Osteocyte (in vitro differentiated cells): Measurements from ENCODE around the gene ACTR2. TPM values are rescaled to one million over a fixed set of nuclear protein-coding genes. Genes with fewer than 3 reads are reported as not detected.

Experiments used
- DNase-seq: peaks from one replicate; pipeline ENCODE4 v3.0.0; 2021; ENCODE audit warnings: mixed read lengths; ENCODE audit not compliant: unreplicated experiment; ENCODE audit errors: extremely low spot score
- H3K27ac Mint-ChIP-seq: one replicate; pipeline ENCODE4 v1.8.0; 2021; ENCODE audit warnings: mild to moderate bottlenecking, mixed read lengths; ENCODE audit not compliant: unreplicated experiment
- H3K27me3 Mint-ChIP-seq: one replicate; pipeline ENCODE4 v1.8.0; 2021; ENCODE audit warnings: mixed read lengths; ENCODE audit not compliant: unreplicated experiment
- H3K36me3 Mint-ChIP-seq: one replicate; pipeline ENCODE4 v1.8.0; 2021; ENCODE audit warnings: mixed read lengths; ENCODE audit not compliant: unreplicated experiment
- H3K4me1 Mint-ChIP-seq: one replicate; pipeline ENCODE4 v1.8.0; 2021; ENCODE audit warnings: mixed read lengths; ENCODE audit not compliant: unreplicated experiment
- H3K4me3 Mint-ChIP-seq: one replicate; pipeline ENCODE4 v1.8.0; 2021; ENCODE audit warnings: mild to moderate bottlenecking, moderate library complexity, mixed read lengths; ENCODE audit not compliant: unreplicated experiment
- H3K9me3 Mint-ChIP-seq: one replicate; pipeline ENCODE4 v1.8.0; 2021; ENCODE audit warnings: mixed read lengths; ENCODE audit not compliant: unreplicated experiment
- total RNA-seq: library from RNA; stranded (reverse); gene quantifications from 2 replicates; pipeline ENCODE4 v1.2.1, GENCODE V29; 2021
- TF ChIP-seq, protein P1 (sequence below): fragments of 200-600 bp; sonication (generic); IDR thresholded peaks from 2 replicates; pipeline ENCODE4 v1.5.0; 2021; ENCODE audit warnings: antibody characterized with exemption, mild to moderate bottlenecking, moderate library complexity

The ACTR2 gene
- total RNA-seq, 1 donor from 2014 or later = 277 TPM

DNA sequence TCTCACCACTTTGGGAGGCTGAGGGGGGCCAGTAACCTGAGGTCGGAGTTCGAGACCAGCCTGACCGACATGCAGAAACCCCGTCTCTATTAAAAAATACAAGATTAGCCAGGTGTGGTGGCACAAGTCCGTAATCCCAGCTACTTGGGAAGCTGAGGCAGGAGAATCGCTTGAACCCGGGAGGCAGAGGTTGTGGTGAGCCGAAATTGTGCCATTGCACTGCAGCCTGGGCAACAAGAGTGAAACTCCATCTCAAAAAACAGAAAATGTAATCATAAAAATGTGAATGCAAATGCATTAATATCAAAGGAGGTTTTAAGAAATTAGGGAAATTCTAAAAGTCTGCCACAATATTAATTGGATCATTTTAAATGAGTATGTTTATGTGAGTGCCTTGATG, 45.7 kb downstream of the ACTR2 start:
- H3K36me3 Mint-ChIP-seq = peaks cover 45% of the 10 kb centered on the region
- H3K9me3 Mint-ChIP-seq = no peaks in the 10 kb centered on the region
- no peaks in the 10 kb centered on the region for H3K27me3 Mint-ChIP-seq
- no peak overlapping the region for H3K27ac Mint-ChIP-seq
- no peak overlapping the region for H3K4me3 Mint-ChIP-seq
- peaks cover 51% of the 10 kb centered on the region for H3K4me1 Mint-ChIP-seq
- TF ChIP-seq, protein P1, sequence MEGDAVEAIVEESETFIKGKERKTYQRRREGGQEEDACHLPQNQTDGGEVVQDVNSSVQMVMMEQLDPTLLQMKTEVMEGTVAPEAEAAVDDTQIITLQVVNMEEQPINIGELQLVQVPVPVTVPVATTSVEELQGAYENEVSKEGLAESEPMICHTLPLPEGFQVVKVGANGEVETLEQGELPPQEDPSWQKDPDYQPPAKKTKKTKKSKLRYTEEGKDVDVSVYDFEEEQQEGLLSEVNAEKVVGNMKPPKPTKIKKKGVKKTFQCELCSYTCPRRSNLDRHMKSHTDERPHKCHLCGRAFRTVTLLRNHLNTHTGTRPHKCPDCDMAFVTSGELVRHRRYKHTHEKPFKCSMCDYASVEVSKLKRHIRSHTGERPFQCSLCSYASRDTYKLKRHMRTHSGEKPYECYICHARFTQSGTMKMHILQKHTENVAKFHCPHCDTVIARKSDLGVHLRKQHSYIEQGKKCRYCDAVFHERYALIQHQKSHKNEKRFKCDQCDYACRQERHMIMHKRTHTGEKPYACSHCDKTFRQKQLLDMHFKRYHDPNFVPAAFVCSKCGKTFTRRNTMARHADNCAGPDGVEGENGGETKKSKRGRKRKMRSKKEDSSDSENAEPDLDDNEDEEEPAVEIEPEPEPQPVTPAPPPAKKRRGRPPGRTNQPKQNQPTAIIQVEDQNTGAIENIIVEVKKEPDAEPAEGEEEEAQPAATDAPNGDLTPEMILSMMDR = no peak
- no peak for DNase-seq

DNA sequence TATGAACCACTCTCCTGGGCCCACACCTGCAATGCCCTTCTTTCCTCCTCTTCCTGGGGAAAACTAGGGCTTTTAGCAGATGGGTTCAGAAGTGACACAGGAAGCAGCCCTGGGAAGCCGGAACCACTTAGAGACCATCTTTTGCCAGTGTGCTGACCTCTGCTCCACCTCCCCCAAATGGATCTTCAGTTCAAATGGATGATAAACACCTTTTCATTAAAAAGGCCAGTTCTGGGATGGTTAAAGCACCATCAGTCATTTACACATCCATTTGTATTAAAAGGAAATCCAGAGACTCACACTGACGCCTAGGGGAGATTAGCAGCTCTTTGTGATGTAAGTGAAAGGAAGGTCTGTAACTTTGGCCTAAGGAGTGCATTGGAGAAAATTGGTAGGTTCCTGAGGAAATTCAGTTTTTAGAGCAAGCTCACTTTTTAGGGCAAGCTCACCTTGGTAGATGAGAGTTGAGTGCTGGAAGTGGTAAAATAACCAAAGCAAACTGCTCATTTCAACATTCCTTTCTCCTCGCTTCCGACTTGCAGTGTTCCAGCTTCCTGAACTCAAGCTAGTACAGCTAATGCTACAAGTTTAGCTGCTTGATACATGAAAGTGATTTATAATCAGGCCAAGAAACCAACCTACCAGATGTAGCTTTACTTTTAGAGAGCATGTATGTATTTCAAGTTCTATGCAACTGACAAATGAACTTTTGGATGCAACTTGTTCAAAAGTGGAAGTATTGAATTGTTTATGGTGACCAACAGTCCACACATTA, 47.7 kb downstream of the ACTR2 start:
- H3K4me1 Mint-ChIP-seq = peaks cover 50% of the 10 kb centered on the region
- peaks cover 32% of the 10 kb centered on the region for H3K36me3 Mint-ChIP-seq
- peak overlapping the region; percentile 10 for H3K27ac Mint-ChIP-seq
- no peaks in the 10 kb centered on the region for H3K9me3 Mint-ChIP-seq
- no peaks in the 10 kb centered on the region for H3K27me3 Mint-ChIP-seq
- no peak for DNase-seq
- H3K4me3 Mint-ChIP-seq = no peak overlapping the region
- TF ChIP-seq, protein P1 = no peak

DNA sequence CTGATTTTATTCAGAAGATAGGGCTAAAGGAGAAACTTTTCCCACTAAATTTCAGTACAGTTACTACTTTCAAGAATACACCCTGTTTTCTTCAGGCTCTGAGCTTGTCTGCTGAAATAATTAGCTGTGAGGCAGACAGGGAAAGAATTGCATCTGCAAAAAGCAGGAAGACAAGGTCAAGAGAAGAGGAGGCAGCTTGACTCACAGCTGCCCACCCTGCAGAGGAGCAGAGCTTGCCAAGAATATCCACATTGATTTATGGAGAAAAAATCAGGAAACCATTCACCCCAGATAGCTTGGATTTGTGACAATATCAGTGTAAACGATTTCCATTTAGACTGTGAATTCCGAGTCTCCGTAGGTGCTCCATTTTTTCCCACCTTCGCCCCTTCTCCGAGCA, 49.0 kb downstream of the ACTR2 start:
- TF ChIP-seq, protein P1 = no peak
- no peaks in the 10 kb centered on the region for H3K27me3 Mint-ChIP-seq
- H3K36me3 Mint-ChIP-seq = peaks cover 28% of the 10 kb centered on the region
- no peak overlapping the region for H3K4me3 Mint-ChIP-seq
- H3K4me1 Mint-ChIP-seq = peaks cover 51% of the 10 kb centered on the region
- DNase-seq = no peak
- no peaks in the 10 kb centered on the region for H3K9me3 Mint-ChIP-seq
- peak overlapping the region; percentile 21 for H3K27ac Mint-ChIP-seq

DNA sequence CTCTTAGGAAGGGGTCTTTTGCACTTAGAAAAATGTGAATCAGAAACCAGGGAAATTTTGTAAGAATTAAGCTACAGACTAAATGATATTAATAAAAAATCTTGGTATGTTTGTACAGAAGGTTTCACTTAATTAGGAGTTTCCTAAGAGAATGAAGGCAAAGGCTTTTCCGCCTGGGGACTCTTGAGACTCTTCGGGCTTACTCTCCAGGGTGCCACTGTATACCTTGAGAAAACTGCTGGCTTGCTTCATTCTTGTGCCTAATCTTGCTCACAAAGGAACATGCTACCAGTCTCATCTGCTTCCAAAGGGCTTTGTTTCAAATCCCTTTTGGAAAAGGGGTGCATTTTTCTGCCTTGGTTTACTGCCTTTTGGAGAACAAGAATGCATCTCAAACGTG, 49.5 kb downstream of the ACTR2 start:
- TF ChIP-seq, protein P1 = no peak
- DNase-seq = no peak
- Mint-ChIP-seq H3K36me3 (peaks cover 26% of the 10 kb centered on the region), H3K4me1 (peaks cover 56% of the 10 kb centered on the region), H3K4me3 (no peak overlapping the region), H3K27ac (peak overlapping the region; percentile 21), H3K9me3 (no peaks in the 10 kb centered on the region), H3K27me3 (no peaks in the 10 kb centered on the region)

DNA sequence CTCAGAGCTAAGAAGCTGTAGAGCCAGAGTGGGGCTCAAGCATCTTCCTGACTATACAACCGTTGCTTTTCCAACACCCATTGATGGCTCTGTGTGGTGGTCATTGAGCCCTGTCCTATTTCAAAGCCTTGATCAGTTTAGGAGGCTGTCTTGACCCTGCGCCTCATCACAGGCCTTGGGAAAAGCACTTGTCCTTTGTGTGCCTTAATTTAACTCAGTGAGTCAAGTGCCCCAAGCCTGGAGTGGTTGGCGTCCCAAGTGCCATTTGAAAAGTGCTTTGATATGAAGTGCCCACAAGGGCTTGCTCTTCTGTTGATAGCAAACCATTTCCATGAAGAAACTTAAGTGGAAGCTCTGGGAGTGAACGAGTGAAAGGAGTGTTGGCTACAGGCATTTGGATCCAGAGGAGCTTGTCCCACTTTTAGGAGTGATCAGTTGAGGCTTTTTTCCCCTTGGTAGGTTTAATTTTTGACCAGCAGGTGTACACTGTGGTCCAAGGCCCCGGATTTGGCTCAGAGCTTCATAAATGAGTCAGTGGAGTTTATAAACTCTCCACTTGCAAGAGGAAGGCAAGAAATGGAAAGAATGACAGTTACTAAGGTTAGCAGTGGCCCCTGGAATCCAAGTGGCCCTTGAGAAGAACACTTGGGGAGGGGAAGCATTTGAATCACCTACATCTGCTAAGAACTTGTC, 50.3 kb downstream of the ACTR2 start:
- Mint-ChIP-seq H3K36me3 (peaks cover 18% of the 10 kb centered on the region), H3K27me3 (no peaks in the 10 kb centered on the region), H3K9me3 (no peaks in the 10 kb centered on the region), H3K4me1 (peaks cover 58% of the 10 kb centered on the region), H3K27ac (no peak overlapping the region), H3K4me3 (no peak overlapping the region)
- peak; percentile 51 for DNase-seq
- TF ChIP-seq, protein P1 = no peak
